SU-DHL-6 (cell line): Measurements from ENCODE around the gene LDLRAD2.

ENCODE experiments used
- H2AFZ ChIP-seq: fragments of 200-600 bp; sonication (generic); 2 replicates; pipeline ENCODE4 v1.6.1; 2014; ENCODE audit warnings: low read depth, mild to moderate bottlenecking, moderate library complexity, mixed read lengths, antibody characterized with exemption, low read length; ENCODE audit not compliant: severe bottlenecking
- H3F3A ChIP-seq: fragments of 200-600 bp; shearing (Covaris generic); 2 replicates; pipeline ENCODE4 v1.6.0; 2016; ENCODE audit warnings: antibody characterized with exemption, mild to moderate bottlenecking; ENCODE audit not compliant: insufficient read depth
- H3K27ac ChIP-seq: fragments of 200-600 bp; sonication (generic); 2 replicates; pipeline ENCODE4 v1.5.1; 2016; ENCODE audit warnings: low read depth, mild to moderate bottlenecking, low read length, moderate library complexity, mixed read lengths
- H3K27me3 ChIP-seq: fragments of 200-600 bp; sonication (generic), shearing (Covaris generic); 2 replicates; pipeline ENCODE4 v1.6.0; 2014; ENCODE audit warnings: mild to moderate bottlenecking, low read length
- H3K36me3 ChIP-seq: fragments of 200-600 bp; sonication (generic); 2 replicates; pipeline ENCODE4 v1.6.1; 2014; ENCODE audit warnings: mild to moderate bottlenecking, low read length, mixed read lengths
- H3K4me2 ChIP-seq: fragments of 300-600, 200-600 bp; shearing (Covaris generic), sonication (generic); 2 replicates; pipeline ENCODE4 v1.6.0; 2014; ENCODE audit warnings: low read length, low read depth, mild to moderate bottlenecking; ENCODE audit not compliant: poor library complexity, severe bottlenecking
- H3K4me3 ChIP-seq: fragments of 200-600 bp; sonication (generic); 2 replicates; pipeline ENCODE4 v1.5.1; 2014; ENCODE audit warnings: antibody characterized with exemption, low read length, mild to moderate bottlenecking, mixed read lengths; ENCODE audit not compliant: insufficient read depth, poor library complexity, severe bottlenecking
- H3K79me2 ChIP-seq: fragments of 200-600 bp; sonication (generic); 2 replicates; pipeline ENCODE4 v1.6.1; 2014; ENCODE audit warnings: mild to moderate bottlenecking, low read length, moderate library complexity; ENCODE audit not compliant: insufficient read depth
- H3K9ac ChIP-seq: fragments of 200-600 bp; sonication (generic); 2 replicates; pipeline ENCODE4 v1.7.0; 2014; ENCODE audit warnings: mild to moderate bottlenecking, low read length
- H3K9me2 ChIP-seq: fragments of 200-600 bp; sonication (generic); replicated peaks from 2 replicates; pipeline ENCODE4 v1.6.1; 2014; ENCODE audit warnings: low read length; ENCODE audit not compliant: insufficient read depth
- H3K9me3 ChIP-seq: fragments of 200-600 bp; sonication (generic); 2 replicates; pipeline ENCODE4 v1.6.1; 2014; ENCODE audit warnings: low read length, mixed read lengths; ENCODE audit not compliant: insufficient read depth
- H4K20me1 ChIP-seq: fragments of 200-600 bp; sonication (generic); 2 replicates; pipeline ENCODE4 v1.6.1; 2014; ENCODE audit warnings: low read depth, mild to moderate bottlenecking, antibody characterized with exemption, low read length, moderate library complexity, mixed read lengths
- CTCF ChIP-seq: fragments of 200-600 bp; sonication (generic); IDR thresholded peaks from one replicate; pipeline ENCODE4 v1.5.1; 2017; ENCODE audit warnings: antibody characterized with exemption, mild to moderate bottlenecking, low read length, moderate library complexity; ENCODE audit not compliant: insufficient read depth, poor library complexity, severe bottlenecking
- EZH2phosphoT487 ChIP-seq: fragments of 200-600 bp; sonication (generic), shearing (Covaris generic); conservative IDR thresholded peaks from 2 replicates; pipeline ENCODE4 v1.6.1; 2018; ENCODE audit warnings: mild to moderate bottlenecking, antibody characterized with exemption, low read length, moderate library complexity, mixed read lengths

Gene LDLRAD2

GRCh38 chr1:21854090-21854750 is 42.2 kb downstream of the LDLRAD2 start:
- H3K9me2 ChIP-seq, result no peaks in the 10 kb centered on the region
- H3F3A ChIP-seq, result no peaks in the 10 kb centered on the region
- TF ChIP-seq CTCF, result no peak
- TF ChIP-seq EZH2phosphoT487, result no peak
- H3K9me3 ChIP-seq, result no peaks in the 10 kb centered on the region
- H4K20me1 ChIP-seq, result no peaks in the 10 kb centered on the region
- H3K36me3 ChIP-seq, result no peaks in the 10 kb centered on the region
- no peak overlapping the region for H2AFZ ChIP-seq
- H3K27me3 ChIP-seq, result no peaks in the 10 kb centered on the region
- no peak overlapping the region for H3K4me3 ChIP-seq
- no peak overlapping the region for H3K27ac ChIP-seq
- H3K79me2 ChIP-seq, result no peaks in the 10 kb centered on the region
- H3K4me2 ChIP-seq, result no peak overlapping the region
- H3K9ac ChIP-seq, result no peak overlapping the region

- H3K4me3 ChIP-seq, result no peak overlapping the region
- H3F3A ChIP-seq, result no peaks in the 10 kb centered on the region
- H3K9me3 ChIP-seq, result no peaks in the 10 kb centered on the region
- H3K36me3 ChIP-seq, result no peaks in the 10 kb centered on the region
- no peak for TF ChIP-seq EZH2phosphoT487
- no peaks in the 10 kb centered on the region for H3K9me2 ChIP-seq
- H3K27ac ChIP-seq, result no peak overlapping the region
- H3K4me2 ChIP-seq, result no peak overlapping the region
- no peak overlapping the region for H3K9ac ChIP-seq
- H4K20me1 ChIP-seq, result no peaks in the 10 kb centered on the region
- H2AFZ ChIP-seq, result no peak overlapping the region
- no peaks in the 10 kb centered on the region for H3K27me3 ChIP-seq
- no peaks in the 10 kb centered on the region for H3K79me2 ChIP-seq
Observed at GRCh38 chr1:21854751-21855131, 42.7 kb downstream of the LDLRAD2 start.

DNA sequence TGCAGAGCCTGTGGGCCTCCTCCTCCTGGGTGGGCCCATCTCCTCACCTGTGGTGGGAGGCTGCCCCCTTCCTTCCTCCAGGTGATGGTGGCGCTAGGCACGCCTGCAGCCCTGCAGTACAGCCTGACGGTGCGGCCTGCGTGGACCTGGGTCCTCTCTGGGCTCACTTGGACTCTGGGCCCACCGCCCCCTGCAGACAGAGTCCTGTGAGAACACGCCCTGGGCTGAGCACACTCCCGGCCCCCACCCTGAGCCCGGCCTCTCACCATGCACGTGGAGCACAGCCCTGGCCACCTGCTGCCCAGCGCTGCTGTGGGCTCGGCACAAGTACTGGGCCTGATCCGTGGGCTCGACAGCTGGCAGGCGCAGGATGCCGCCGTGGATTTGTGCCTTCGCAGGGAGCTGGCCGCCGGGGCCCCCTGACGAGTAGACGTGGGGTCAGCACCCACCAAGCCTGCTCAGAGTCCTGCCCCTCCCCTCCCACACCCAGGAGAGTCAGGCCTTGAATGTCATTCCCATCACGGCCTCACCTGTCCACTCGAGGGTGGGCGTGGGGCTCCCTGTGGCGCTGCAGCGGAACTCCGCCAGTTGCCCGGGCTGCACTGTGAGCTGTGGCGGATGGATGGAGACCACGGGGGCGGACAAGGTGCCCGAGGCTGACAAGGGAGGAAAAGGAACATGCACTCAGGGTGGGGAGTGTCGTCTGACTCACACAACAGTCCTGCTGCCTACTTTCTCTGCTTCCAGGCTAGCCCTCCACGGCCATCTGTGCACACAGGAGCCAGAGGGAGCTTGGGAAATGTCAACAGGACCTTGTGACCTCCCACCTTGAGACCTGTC is 43.4 kb downstream of the LDLRAD2 start:
- H3F3A ChIP-seq, result no peaks in the 10 kb centered on the region
- H3K36me3 ChIP-seq, result no peaks in the 10 kb centered on the region

More for the DNA sequence above, 43.4 kb downstream of the LDLRAD2 start:
- no peaks in the 10 kb centered on the region for H3K9me3 ChIP-seq
- no peaks in the 10 kb centered on the region for H4K20me1 ChIP-seq
- H3K9me2 ChIP-seq, result no peaks in the 10 kb centered on the region
- no peak overlapping the region for H3K9ac ChIP-seq
- H3K4me3 ChIP-seq, result no peak overlapping the region
- TF ChIP-seq CTCF, result no peak
- TF ChIP-seq EZH2phosphoT487, result no peak
- no peaks in the 10 kb centered on the region for H3K79me2 ChIP-seq
- no peak overlapping the region for H3K27ac ChIP-seq
- H3K27me3 ChIP-seq, result no peaks in the 10 kb centered on the region
- H3K4me2 ChIP-seq, result no peak overlapping the region
- no peak overlapping the region for H2AFZ ChIP-seq
